ENCODE measurements around the gene HDAC5.

GRCh38 chr17:44149750-44150329 is 26.4 kb upstream of the HDAC5 start:
- TF ChIP-seq YY1 (IDR thresholded peaks at IDR 0.05; ENCODE audit: insufficient read depth, insufficient read length): no peak
- TF ChIP-seq ZNF274 (IDR thresholded peaks at IDR 0.05; ENCODE audit: low read depth, low read length): no peak
